GM21390 (cell line): ENCODE data around the gene PHLDB2.

Experiments used
- ATAC-seq: cut with Tn5 transposase; IDR thresholded peaks from one replicate; pipeline ENCODE4 v1.9.1; 2021; ENCODE audit not compliant: unreplicated experiment

Gene PHLDB2

GRCh38 chr3:111956995-111957734 lies 98.1 kb downstream of the PHLDB2 start:
- no peak for ATAC-seq

- no peak for ATAC-seq
Observed at GRCh38 chr3:111961461-111962164, 102.5 kb downstream of the PHLDB2 start.

DNA sequence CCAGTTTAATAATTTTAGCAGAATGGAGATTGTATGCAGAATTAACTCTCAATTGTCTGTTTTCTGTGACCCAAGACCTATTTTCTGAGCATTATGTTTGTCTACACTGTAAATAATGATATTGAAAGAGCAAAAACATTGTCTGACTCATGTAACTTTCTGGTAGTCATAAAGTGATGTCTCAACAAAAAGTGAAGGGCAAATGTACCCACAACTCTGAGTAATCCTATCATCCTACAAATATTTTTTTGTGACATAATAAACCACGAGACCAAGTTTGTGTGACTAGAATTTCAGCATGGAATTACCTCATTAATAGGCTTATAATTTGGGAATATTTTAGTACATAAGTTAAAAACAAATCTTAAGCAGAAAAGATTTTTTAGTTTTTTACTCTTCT lies 104.4 kb downstream of the PHLDB2 start:
- no peak for ATAC-seq

- ATAC-seq: no peak
Observed at GRCh38 chr3:111965484-111965883, 106.4 kb downstream of the PHLDB2 start.

DNA sequence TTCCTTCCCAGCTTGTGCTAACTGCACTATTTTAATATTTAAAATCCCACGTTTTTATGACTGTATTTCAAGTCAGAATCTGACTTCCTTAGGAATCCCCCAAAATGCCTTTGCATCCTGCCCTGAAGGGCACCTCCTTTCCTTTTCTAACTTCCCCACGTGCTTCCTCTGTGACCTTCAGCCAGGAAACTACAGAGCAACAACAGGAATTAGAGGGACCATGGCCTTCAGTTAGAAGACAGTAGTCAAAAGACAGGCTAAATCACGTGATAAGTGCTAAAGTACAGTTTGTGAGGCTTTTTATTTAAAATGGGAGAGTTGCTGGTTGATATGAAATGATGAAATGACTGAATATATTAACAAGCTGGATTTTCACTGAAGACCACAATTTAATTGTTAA lies 108.0 kb downstream of the PHLDB2 start:
- ATAC-seq: no peak

- peak; percentile 95 for ATAC-seq
Observed at GRCh38 chr3:111967651-111968274, 108.7 kb downstream of the PHLDB2 start.

GRCh38 chr3:111968319-111969054 lies 109.4 kb downstream of the PHLDB2 start:
- no peak for ATAC-seq

GRCh38 chr3:111970376-111970775 lies 111.3 kb downstream of the PHLDB2 start:
- no peak for ATAC-seq

DNA sequence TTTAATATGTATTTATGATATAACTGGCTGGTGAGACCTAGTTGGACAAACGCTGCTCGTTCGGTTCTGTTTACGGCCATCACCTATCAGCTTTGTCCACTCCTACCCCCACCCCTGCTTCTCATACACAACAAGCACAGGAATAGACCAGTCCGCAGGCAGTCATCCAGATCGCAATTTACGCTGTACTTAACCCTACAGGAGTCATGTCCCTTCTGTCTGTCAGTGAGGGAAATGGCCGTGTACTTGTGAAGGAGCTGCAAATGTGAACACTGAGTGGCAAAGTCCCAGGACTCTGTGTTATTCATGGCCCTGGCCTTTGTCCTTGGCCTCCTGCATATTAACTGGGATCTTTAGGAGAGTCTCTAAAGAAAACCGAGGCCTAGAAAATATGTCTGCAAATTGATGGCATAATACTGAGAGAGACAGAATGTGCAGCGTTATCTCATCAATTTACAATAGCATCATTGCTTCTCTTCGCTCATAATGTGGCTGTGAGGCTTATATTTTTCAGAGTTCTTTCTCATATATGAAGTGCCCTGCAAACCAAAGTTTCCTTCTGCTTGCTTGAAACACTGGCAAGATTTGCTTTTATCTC lies 112.6 kb downstream of the PHLDB2 start:
- no peak for ATAC-seq

DNA sequence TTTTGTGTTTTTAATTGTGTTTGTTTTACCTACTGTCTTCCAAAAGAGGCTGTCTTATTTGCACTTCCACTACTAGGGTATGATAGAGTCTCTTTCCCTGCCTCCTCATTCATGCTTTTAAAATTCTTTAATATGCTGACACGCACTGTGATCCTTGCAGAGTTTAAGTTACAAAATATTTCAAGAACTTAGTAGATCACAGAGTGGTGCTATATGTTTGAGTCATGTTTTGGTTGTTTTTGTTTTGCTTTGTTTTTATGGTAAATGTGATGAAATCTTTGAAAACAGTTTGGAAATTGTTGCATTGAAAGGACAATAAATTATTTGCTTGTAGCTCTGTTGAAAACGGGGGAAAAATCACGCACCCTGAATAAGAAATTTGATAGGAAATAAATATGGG lies 113.8 kb downstream of the PHLDB2 start:
- ATAC-seq: no peak

DNA sequence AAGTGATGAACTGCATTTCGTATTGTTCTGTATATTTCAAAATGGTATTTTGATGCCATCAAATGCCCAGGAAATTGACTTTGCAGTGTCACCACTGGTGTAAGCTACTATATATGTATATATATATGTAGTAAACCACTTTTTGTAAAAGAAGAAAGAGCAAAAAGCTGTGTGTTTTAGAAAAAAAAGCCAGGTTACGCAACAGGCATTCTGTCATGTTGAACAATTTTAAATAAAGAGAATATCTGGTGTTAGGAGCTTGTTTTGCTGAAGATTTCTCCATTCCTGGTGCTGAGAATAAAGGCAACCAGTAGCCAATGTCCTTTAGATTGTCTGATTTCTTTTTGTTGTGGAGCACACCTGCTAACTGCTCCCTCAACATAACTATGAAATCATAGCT lies 116.1 kb downstream of the PHLDB2 start:
- no peak for ATAC-seq

DNA sequence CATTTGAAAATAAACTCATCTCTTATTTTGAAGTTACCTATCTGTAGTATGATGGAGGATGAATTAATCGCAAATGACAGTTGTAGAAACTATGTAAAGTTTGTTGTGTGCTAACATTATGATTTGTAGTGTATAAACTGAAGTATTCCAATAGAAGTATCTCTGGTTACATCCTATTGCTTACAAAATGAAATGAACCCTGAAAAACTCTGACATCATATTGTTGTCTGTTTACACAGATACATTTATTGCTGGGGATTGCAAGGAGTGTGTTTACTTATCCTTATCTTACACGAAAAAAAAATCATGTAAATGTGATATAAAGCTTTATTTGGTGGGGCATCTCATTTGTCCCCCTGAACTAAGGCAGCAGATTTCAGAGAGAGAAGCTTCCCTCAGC lies 117.2 kb downstream of the PHLDB2 start:
- no peak for ATAC-seq

GRCh38 chr3:111978583-111979433 lies 119.7 kb downstream of the PHLDB2 start, which contains the start of gene ABHD10:
ABHD10 (plus strand) TSS chr3:111979026; CDS start chr3:111979062, 36 bp downstream.
- ATAC-seq: peak; percentile 94

- ATAC-seq: peak; percentile 42
Observed at GRCh38 chr3:111979434-111980038, 120.5 kb downstream of the PHLDB2 start.

DNA sequence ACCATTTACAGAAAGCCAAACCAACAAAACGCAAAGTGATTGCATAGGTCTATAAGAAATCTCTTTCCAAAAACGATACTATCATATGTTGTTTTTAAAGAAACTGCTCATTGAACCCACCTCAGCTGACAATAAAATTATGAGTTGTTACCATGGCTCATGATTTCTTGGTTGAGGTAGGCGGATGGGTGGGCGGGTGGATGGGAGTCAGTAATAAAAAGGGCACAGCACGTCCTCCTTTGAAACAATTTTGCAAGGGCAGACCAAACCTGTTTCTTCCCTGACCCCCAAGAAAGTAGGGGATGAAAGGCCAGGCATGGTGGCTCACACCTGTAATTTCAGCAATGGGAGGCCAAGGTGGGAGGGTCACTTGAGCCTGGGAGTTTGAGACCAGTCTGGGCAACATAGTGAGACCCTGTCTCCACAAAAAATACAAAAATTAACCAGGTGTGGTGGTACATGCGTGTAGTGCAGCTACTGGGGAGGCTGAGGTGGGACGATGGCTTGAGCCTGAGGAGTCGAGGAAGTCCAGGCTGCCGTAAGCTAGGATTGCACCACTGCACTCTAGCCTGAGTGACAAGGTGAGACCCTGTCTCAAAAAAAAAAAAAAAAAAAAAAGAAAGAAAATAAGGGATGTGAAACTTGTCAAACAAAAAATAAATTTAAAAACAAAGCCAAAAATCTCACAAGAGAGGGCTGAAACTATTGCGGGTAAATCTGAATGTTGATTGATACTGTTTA lies 121.8 kb downstream of the PHLDB2 start:
- ATAC-seq: no peak

- no peak for ATAC-seq
Observed at GRCh38 chr3:111981457-111981763, 122.3 kb downstream of the PHLDB2 start.

- ATAC-seq: no peak
Observed at GRCh38 chr3:111984636-111985298, 125.7 kb downstream of the PHLDB2 start.

DNA sequence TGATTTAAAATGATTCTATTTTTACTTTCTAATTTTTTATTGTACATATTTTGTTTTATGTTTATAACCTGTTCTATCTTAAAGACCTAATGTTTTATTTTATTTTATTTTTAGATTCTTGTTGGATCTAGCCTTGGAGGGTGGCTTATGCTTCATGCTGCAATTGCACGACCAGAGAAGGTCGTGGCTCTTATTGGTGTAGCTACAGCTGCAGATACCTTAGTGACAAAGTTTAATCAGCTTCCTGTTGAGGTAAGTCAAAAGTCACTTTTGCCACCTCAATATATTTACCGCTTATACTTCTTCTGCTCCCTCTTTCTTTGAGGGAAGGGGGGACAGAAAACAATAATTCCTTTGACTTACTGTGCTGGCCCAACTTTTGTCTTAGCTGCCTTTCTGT lies 127.7 kb downstream of the PHLDB2 start:
- ATAC-seq: no peak
